GM12801 (cell line): Measurements from ENCODE around the gene SF3B1.

Experiments used
- TF ChIP-seq, protein P1 (sequence below): IDR thresholded peaks from one replicate; pipeline ENCODE4 v1.5.1; 2011; ENCODE audit warnings: control low read depth; ENCODE audit not compliant: insufficient read length; ENCODE audit errors: extremely low read depth

The SF3B1 gene

DNA sequence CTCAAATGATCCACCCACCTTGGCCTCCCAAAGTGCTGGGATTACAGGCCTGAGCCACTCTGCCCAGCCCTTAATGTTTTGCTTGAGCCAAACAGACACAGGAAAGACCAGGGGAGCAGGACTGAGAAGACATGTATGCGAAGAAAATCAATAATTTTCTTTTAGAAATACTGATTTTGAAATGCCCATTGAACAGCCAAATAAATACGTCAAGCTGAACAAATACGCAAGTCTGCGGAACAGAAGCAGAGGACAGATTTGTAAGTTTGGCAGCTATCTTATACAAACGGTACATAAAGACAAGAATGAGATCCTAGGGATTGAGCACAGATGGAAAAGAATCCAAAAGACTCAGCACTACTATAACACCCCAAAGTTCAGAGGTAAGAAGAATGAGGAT, 20.8 kb downstream of the SF3B1 start:
- TF ChIP-seq, protein P1, sequence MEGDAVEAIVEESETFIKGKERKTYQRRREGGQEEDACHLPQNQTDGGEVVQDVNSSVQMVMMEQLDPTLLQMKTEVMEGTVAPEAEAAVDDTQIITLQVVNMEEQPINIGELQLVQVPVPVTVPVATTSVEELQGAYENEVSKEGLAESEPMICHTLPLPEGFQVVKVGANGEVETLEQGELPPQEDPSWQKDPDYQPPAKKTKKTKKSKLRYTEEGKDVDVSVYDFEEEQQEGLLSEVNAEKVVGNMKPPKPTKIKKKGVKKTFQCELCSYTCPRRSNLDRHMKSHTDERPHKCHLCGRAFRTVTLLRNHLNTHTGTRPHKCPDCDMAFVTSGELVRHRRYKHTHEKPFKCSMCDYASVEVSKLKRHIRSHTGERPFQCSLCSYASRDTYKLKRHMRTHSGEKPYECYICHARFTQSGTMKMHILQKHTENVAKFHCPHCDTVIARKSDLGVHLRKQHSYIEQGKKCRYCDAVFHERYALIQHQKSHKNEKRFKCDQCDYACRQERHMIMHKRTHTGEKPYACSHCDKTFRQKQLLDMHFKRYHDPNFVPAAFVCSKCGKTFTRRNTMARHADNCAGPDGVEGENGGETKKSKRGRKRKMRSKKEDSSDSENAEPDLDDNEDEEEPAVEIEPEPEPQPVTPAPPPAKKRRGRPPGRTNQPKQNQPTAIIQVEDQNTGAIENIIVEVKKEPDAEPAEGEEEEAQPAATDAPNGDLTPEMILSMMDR, result no peak

DNA sequence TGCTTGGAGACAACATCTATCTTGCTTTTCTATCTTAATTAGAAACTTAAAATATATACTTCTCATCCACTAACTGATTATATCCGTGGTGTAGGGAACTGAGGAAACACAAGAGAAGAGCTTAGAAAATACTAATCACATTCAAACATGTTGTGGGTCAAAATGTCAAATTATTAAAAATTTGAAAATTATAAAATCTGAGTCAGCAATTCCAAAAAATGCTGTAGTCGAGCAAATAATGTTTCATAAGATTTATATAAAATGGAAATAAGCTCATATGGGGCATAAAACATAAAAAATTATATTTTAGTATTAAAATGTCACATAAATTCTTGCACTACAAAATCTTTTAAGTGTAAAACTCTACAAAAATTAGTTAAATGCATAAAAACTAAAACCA, 29.2 kb downstream of the SF3B1 start:
- TF ChIP-seq, protein P1, result no peak

DNA sequence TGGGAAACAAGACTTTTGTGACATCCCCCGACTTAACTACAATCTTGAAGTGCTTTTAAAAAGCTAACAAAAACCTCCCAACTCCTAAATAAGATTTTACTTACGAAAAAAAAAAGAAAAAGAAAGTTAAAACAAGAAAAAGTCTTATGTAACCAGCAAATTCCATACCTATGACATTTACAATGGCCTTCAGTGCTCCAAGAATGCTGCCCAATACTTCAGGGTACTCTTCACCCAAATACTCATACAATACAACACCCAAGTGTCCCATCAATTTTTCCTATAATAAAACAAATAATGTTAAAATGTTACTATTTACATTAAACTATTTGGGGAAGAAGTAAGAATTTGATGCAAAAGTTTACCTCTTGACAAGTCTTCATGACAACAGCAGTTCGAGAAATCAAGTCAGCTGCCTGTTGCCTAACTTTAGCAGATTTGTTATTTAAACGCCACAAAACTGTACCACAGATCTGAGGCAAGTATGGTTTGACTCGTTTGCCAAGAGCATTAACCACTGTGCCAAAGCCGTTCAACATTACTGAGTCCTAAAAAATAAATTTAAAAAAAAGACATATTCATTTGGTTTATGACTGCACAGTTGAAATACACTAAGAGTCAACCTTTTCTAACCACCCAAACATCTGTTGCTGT, 34.8 kb downstream of the SF3B1 start:
- TF ChIP-seq, protein P1, result no peak

DNA sequence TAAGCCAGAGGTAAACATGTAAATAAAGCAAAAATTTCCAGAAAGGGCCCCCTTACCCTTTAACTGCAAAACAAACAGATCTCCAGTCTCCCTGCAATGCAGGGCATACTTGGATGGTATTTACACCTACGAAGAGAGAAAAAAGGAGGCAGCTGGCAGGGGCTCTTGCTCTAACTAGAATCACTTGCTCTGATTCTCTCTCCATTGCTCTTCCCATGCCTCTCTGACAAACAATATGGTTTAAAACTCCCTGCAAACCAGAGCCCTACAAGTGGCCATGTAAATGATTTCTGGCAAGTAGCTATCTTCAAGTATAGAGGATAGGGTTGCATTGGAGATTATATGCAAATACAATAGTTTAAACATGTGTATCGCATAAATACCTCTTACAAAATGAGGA, 35.9 kb downstream of the SF3B1 start:
- TF ChIP-seq, protein P1, result no peak

DNA sequence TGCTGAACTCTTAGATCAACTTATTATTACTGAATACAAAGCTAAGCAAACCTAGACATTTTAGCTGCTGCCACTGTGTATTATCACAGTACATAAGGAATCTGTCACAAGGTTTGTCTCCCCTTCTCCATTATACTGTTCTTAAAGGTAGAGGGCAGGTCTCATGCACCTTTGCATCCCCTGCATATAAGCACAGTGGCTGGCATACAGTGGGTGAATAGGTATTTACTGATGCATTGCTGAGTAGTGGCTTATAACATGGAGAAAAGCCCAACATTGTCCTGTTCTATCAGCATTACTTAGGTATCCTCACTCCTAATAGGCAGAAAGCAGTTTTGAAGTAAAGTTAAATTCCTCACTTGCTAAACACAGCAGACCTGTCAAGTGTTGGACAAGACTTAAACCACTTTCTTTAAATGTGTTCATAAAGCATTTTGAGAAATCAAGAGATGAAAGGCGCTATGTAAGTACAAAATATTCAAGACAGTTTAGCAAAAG, 43.6 kb downstream of the SF3B1 start:
- TF ChIP-seq, protein P1, result no peak

DNA sequence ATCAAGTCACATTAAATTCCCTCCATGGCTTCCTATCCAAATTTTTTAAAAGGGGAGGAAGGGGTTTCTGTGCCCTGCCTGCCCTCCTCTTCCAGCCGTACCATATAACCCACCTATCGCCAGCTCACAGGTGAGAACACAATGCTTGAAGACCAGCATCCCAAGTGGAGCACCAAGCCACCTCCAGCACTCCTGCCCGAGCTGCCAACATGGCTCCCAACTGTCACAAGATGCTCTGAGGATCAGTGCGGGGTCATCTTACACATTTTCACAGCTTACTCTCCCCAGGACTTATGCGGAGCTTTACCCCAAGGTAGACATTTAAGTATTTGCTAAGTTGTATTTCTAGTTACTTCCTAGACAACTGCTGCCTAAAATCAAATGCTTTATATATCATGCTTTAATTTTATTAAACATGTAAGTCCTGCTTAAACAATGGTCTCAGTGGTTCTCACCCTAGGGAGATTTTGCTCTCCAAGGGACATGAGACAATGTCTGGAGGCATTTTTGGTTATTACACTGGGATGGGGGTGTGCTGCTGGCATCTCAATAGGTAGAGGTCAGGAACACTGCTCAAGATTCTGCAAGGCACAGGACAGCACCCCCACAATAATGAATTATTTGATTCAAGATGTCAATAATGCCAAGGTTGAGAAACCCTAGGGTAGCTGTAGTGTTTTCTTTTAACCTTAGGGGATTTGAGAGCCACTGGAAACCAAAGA, 45.8 kb downstream of the SF3B1 start:
- TF ChIP-seq, protein P1, result no peak

DNA sequence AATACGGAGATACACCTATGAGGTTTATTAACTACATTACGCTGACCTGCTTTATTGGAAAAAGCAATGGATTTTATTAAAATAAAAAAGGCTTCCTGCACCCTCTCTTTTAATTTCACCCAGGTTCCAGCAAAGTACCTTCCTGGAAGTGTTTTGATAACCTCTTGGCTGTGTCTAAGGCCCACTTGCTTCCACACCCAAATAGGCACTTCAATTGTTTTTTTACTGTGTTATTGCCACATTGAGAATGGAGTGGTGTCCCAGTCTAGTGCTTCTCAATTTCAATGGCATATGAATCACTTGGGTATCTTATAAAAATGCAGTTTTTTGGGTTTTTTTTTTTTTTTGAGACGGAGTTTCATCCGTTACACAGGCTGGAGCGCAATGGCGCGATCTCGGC, 47.6 kb downstream of the SF3B1 start:
- TF ChIP-seq, protein P1, result no peak
